H1 (cell line): ENCODE data around the gene KRT80.

Experiments
- BACH1 ChIP-seq: IDR thresholded peaks from 2 replicates; pipeline ENCODE4 v1.6.1; 2012; ENCODE audit warnings: low read length, improper control_type of control experiment
- JUND ChIP-seq: IDR thresholded peaks from 2 replicates; pipeline ENCODE4 v1.6.1; 2011; ENCODE audit warnings: mild to moderate bottlenecking, improper control_type of control experiment, low read length
- POLR2A ChIP-seq, 2 experiments: IDR thresholded peaks; 1 replicate in 1 of 2; 2 replicates in 1 of 2; pipeline ENCODE4 v1.6.1; 2011; ENCODE audit warnings: low read depth in 2 of 2, low read length in 2 of 2, mild to moderate bottlenecking in 2 of 2; ENCODE audit errors: control extremely low read depth in 1 of 2
- POLR2AphosphoS5 ChIP-seq: IDR thresholded peaks from 2 replicates; pipeline ENCODE4 v1.6.1; 2011; ENCODE audit warnings: low read depth, low read length
- TF ChIP-seq, protein P1 (sequence below), 3 experiments: IDR thresholded peaks; 1 replicate in 2 of 3; 2 replicates in 1 of 3; pipeline versions ENCODE4 v1.5.1 to v1.6.1; 2011; ENCODE audit warnings: low read length in 3 of 3, mild to moderate bottlenecking in 3 of 3, inconsistent platforms in 2 of 3, low read depth in 1 of 3, moderate library complexity in 1 of 3; ENCODE audit not compliant: insufficient read depth in 1 of 3; ENCODE audit errors: control extremely low read depth in 1 of 3
- TF ChIP-seq, protein P2 (sequence below): IDR thresholded peaks from 2 replicates; pipeline ENCODE4 v1.6.1; 2012; ENCODE audit warnings: inconsistent platforms

- TF ChIP-seq POLR2A (IDR thresholded peaks at IDR 0.05; ENCODE audit: control extremely low read depth in 1 of 2, low read depth in 2 of 2, low read length in 2 of 2) (no peak), BACH1 (no peak), JUND (no peak), POLR2AphosphoS5 (no peak)
- TF ChIP-seq, protein P1, sequence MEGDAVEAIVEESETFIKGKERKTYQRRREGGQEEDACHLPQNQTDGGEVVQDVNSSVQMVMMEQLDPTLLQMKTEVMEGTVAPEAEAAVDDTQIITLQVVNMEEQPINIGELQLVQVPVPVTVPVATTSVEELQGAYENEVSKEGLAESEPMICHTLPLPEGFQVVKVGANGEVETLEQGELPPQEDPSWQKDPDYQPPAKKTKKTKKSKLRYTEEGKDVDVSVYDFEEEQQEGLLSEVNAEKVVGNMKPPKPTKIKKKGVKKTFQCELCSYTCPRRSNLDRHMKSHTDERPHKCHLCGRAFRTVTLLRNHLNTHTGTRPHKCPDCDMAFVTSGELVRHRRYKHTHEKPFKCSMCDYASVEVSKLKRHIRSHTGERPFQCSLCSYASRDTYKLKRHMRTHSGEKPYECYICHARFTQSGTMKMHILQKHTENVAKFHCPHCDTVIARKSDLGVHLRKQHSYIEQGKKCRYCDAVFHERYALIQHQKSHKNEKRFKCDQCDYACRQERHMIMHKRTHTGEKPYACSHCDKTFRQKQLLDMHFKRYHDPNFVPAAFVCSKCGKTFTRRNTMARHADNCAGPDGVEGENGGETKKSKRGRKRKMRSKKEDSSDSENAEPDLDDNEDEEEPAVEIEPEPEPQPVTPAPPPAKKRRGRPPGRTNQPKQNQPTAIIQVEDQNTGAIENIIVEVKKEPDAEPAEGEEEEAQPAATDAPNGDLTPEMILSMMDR (IDR thresholded peaks at IDR 0.05; ENCODE audit: control extremely low read depth in 1 of 3, insufficient read depth in 1 of 3, low read depth in 1 of 3, low read length in 3 of 3), result no peak
- TF ChIP-seq, protein P2, sequence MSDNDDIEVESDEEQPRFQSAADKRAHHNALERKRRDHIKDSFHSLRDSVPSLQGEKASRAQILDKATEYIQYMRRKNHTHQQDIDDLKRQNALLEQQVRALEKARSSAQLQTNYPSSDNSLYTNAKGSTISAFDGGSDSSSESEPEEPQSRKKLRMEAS, result no peak
Observed at GRCh38 chr12:52200781-52201450, 9.1 kb upstream of the KRT80 start.
